ENCODE results near the gene GPR137B. TPM values are rescaled to one million over a fixed set of nuclear protein-coding genes. Genes with fewer than 3 reads are reported as not detected.
"Not testable (repeated sequence)": the region's sequence is repeated elsewhere in the genome, so short reads cannot be mapped to it uniquely, and the experiment has no call there.

GPR137B gene, protein sequence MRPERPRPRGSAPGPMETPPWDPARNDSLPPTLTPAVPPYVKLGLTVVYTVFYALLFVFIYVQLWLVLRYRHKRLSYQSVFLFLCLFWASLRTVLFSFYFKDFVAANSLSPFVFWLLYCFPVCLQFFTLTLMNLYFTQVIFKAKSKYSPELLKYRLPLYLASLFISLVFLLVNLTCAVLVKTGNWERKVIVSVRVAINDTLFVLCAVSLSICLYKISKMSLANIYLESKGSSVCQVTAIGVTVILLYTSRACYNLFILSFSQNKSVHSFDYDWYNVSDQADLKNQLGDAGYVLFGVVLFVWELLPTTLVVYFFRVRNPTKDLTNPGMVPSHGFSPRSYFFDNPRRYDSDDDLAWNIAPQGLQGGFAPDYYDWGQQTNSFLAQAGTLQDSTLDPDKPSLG
- 3.8 TPM for total RNA-seq

- peak; percentile 55 for ATAC-seq
These were observed at the start of gene GPR137B for GRCh38 chr1:236142253-236143103. Gene GPR137B (plus strand): TSS chr1:236142539. CDS start chr1:236142623, 84 bp downstream.

DNA sequence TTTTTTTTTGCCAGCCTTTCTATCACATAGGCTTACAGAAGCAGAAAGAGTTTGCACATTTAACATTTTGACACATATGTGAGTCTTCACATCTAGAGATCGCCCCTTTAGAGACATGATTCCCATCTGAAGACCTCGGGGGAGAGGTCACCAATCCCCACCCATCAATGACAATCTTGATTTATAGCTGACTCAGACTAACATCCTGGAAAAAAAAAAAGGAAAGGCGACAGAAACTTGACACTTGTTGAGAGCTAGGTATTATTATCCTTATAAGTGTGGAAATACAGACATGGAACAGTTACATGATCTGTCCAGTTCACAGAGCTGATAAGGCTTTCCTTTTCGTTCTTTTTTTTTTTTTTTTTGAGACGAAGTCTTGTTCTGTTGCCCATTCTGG lies 49.4 kb upstream of the GPR137B start:
- no peak for ATAC-seq

GRCh38 chr1:236095705-236096520 lies 46.4 kb upstream of the GPR137B start:
- ATAC-seq = no peak

GRCh38 chr1:236096660-236097482 lies 45.5 kb upstream of the GPR137B start:
- not testable (repeated sequence) for ATAC-seq

DNA sequence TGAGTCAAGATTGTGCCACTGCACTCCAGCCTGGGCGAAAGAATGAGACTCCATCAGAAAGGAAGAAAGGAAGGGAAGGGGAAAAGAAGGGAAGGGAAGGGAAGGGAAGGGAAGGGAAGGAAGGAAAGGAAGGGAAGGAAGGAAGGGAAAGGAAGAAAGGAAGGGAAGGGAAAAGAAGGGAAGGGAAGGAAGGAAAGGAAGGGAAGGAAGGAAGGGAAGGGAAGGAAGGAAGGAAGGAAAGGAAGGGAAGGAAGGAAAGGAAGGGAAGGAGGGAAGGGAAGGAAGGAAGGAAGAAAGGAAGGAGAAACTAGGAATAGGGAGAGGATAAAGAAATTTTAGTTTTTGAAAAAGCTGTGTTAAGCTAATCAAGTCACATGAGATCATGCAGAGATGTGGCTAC lies 44.1 kb upstream of the GPR137B start:
- no peak for ATAC-seq

GRCh38 chr1:236099355-236099974 lies 42.9 kb upstream of the GPR137B start:
- no peak for ATAC-seq

DNA sequence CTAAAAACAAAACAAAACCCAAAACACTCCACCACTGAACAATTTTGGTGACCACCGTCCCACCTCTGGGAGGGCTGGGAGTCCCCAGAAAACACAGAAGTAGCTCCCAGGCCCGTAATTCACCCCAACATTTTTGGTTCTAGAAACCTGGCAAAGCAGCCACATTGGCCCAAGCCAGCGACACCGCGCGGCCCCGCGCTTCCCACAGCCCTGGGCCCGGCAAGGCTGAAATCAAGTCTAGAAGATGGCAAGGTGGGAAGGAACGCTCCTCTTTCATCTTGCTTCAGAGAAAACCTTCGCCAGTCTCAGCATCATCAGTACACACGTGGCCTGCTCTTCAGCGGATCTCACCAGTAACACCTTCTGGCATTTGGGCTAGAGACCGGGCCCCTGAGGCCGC lies 41.5 kb upstream of the GPR137B start:
- no peak for ATAC-seq

DNA sequence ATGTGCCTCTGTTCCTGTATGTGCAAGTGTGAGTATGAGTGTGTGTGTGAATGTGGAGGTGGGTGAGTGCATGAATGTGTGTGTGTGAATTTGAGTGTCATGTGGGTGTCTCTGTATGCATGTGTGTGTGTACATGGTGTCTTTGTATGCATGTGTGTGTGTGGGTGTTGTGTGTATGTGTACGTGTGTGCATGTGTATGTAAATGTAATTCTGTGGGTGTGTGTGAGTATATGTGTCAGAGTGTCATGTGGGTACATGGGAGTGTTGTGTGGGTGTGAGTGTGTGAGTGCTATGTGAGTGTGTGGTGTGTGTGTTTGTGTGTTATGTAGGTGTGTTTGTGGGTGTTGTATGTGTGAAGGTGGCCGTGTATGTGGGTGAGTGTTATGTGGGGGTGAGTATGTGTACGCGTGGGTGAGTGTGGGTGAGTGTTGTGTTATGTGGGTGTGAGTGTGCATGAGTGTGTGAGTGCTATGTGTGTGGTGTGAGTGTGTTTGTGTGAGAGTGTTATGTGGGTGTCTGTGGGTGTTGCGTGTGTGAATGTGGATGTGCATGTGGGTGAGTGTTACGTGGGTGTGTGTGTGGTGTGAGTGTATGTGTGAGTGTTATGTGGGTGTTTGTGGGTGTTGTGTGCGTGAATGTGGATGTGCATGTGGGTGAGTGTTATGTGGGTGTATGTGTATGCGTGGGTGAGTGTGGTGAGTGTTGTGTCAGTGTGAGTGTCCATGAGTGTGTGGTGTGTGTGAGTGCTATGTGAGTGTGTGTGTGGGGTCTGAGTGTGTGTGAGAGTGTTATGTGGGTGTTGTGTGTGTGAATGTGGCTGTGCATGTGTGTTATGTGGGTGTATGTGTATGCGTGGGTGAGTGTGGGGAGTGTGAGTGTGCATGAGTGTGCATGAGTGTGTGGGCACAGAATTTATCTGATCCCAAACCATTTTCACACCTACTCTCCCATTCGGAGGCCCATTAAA lies 40.8 kb upstream of the GPR137B start:
- no peak for ATAC-seq

DNA sequence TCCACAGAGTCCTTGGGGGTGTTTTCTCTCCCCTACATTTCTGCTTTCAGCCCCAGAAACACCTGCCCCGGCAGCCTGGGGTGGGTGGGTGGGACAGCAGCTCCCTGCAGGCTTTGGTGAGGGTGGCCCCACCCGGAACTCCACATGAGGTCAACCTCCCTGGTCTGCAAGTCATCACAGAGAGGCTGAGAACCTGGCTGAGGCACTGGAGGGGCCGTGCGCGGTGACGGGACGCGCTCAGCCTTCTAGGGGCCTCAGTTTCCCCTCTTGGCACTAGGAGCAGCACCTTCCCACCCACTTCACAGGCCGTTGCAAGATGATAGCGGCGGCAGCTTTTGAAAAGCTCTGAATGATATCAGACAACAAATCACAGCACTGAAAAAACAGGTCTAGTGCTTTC lies 39.7 kb upstream of the GPR137B start:
- ATAC-seq = no peak

- ATAC-seq = no peak
These were observed 39.3 kb upstream of the GPR137B start for GRCh38 chr1:236103059-236103458.

DNA sequence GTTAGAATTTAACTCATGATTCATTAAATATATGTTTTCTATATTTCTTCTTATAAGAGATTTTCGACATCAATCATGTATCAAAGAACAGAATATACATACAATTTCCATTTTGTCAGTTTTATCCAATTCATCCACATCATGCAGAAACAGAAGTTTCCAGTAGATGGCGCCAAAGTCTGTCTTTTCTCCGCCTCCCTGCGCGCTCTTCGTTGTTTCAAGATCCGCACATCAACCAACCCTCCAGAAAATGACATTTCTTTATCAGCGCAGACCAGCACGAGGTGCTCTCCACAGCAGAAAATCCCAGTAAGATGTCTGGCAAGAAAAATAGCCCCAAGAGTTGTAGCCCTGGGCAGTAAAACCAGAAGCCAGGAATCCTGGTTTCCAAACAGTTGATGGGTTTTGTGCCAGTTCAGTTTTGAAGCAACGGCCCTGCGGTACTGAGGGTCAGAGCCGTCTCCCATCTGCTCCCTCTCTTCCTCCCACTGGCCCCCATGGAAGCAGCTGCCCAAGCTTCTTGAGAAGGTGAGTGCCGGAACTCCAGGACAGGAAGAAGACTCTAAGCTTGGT lies 38.6 kb upstream of the GPR137B start:
- peak; percentile 51 for ATAC-seq

DNA sequence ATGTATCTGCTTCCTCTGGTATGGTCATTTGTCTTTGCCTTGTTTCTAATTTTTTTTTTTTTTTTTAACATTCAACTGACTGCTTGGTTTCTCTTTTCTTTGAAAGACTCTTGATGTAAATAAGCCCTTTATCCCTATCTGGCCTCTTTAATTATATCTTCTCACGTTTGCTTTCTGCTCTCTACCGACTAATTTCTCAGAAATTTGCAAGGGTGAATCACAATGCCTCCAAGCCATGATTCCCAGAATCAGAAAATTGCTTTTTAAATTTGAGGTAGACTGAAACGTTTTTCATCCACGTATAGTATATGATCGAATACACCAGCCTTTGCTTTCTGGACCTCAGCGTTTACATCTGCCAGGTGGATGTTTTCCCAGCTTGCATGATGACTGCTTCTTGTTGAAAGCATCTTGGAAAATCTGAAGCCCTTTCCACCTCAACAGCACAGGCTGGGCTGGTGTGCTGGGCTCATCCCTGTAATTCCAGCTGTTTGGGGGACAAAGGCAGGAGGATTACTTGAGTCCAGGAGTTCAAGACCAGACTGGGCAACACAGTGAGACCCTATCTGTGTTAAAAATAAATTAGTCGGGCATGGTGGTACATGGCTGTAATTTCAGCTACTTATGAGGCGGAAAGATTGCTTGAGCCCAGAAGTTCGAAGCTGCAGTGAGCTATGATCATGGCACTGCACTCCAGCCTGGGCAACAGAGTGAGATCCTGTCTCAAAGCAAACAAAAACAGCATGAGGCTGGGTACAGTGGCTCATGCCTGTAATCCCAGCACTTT lies 35.0 kb upstream of the GPR137B start:
- no peak for ATAC-seq

GRCh38 chr1:236108027-236108648 lies 34.2 kb upstream of the GPR137B start:
- no peak for ATAC-seq

DNA sequence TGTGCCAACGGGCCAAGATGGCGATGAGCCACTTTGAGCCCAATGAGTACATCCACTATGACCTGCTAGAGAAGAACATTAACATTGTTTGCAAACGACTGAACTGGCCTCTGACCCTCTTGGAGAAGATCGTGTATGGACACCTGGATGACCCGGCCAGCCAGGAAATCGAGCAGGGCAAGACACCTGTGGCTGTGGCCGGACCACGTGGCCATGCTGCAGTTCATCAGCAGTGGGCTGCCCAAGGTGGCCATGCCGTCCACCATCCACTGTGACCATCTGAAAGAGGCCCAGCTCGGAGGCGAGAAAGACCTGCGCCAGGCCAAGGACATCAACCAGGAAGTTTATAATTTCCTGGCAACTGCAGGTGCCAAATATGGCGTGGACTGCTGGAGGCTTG lies 32.2 kb upstream of the GPR137B start:
- ATAC-seq = no peak

GRCh38 chr1:236111527-236112331 lies 30.6 kb upstream of the GPR137B start:
- no peak for ATAC-seq

DNA sequence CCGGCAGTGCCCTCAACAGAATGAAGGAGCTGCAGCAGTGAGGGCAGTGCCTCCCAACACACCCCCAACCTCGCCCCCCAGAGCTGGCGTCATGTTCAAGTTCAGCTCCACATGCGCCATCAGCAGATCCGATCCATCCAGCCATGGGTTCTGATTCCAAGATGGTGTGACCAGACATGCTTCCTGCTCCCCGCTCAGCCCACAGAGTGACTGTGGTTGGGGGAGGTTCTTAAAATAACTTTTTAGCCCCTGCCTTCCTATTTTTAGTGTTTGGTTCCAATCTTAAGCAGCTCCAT lies 30.1 kb upstream of the GPR137B start:
- no peak for ATAC-seq

GRCh38 chr1:236113324-236114032 lies 28.9 kb upstream of the GPR137B start:
- ATAC-seq = no peak
